Caco-2 (cell line): ENCODE measurements around the gene TSC22D3. TPM values are rescaled to one million over a fixed set of nuclear protein-coding genes. Genes with fewer than 3 reads are reported as not detected.

Source experiments
- BruUV-seq: library from RNA; stranded (reverse); fragments of 400-500 nt; replicated peaks from 2 replicates; lab custom pipeline; 2021; lab: Mats Ljungman, UMichigan
- CTCF ChIA-PET: fragments of 300-600 bp; sonication (Branson Sonifier 250); formaldehyde crosslinking; loops from one replicate; lab custom pipeline; 2022; ENCODE audit warnings: antibody characterized with exemption; lab: Charles Lee
- POLR2A ChIA-PET: fragments of 300-600 bp; sonication (Branson Sonifier 250); formaldehyde crosslinking; loops from one replicate; lab custom pipeline; 2022; ENCODE audit warnings: antibody characterized with exemption; lab: Charles Lee
- DNase-seq, 2 experiments: peaks; one replicate each; pipeline versions ENCODE4 v3.0.0 to v3.0.0-alpha.2; 2020 to 2022
- H3K27me3 ChIP-seq: replicated peaks from 2 replicates; pipeline ENCODE4 v1.6.0; 2011; ENCODE audit warnings: low read length; ENCODE audit not compliant: control insufficient read depth, insufficient read depth
- H3K36me3 ChIP-seq: 2 replicates; pipeline ENCODE4 v1.5.1; 2011; ENCODE audit warnings: low read length; ENCODE audit not compliant: control insufficient read depth, insufficient read depth
- H3K4me1 ChIP-seq: fragments of 250-450 bp; sonication (Bioruptor Pico); 2 replicates; pipeline ENCODE4 v1.5.1; 2020; ENCODE audit warnings: mild to moderate bottlenecking
- H3K4me3 ChIP-seq: 2 replicates; pipeline ENCODE4 v1.5.1; 2011; ENCODE audit warnings: low read depth, mild to moderate bottlenecking, control low read depth, low read length
- H3K9me3 ChIP-seq: fragments of 250-450 bp; sonication (Bioruptor Pico); 2 replicates; pipeline ENCODE4 v1.5.1; 2020; ENCODE audit warnings: mild to moderate bottlenecking, moderate library complexity
- H3K27ac Mint-ChIP-seq: one replicate; pipeline ENCODE4 v1.8.0; 2022; ENCODE audit warnings: mixed read lengths; ENCODE audit not compliant: unreplicated experiment
- H3K27me3 Mint-ChIP-seq: one replicate; pipeline ENCODE4 v1.8.0; 2022; ENCODE audit warnings: mixed read lengths; ENCODE audit not compliant: insufficient read depth, unreplicated experiment
- H3K36me3 Mint-ChIP-seq: one replicate; pipeline ENCODE4 v1.8.0; 2022; ENCODE audit warnings: mild to moderate bottlenecking, mixed read lengths; ENCODE audit not compliant: insufficient read depth, unreplicated experiment
- H3K4me1 Mint-ChIP-seq: one replicate; pipeline ENCODE4 v1.8.0; 2022; ENCODE audit warnings: low read depth, mixed read lengths; ENCODE audit not compliant: unreplicated experiment
- H3K4me3 Mint-ChIP-seq: one replicate; pipeline ENCODE4 v1.8.0; 2022; ENCODE audit warnings: mild to moderate bottlenecking, moderate library complexity, mixed read lengths; ENCODE audit not compliant: unreplicated experiment
- H3K9me3 Mint-ChIP-seq: one replicate; pipeline ENCODE4 v1.8.0; 2022; ENCODE audit warnings: mixed read lengths; ENCODE audit not compliant: unreplicated experiment
- intact Hi-C: fragments of 100-400 bp; cut with micrococcal nuclease; formaldehyde crosslinking; loops from one replicate; pipeline ENCODE4 v1.10.0; 2022; ENCODE audit not compliant: unreplicated experiment
- total RNA-seq: library from RNA; stranded (reverse); gene quantifications from 2 replicates; pipeline ENCODE4 v1.2.3, GENCODE V29; 2022
- TF ChIP-seq, protein P1 (sequence below), 2 experiments: fragments of 200-600 bp in 1 of 2; IDR thresholded peaks; 1 replicate in 1 of 2; 2 replicates in 1 of 2; pipeline versions ENCODE4 v1.5.1 to v1.8.0; 2011 to 2022; ENCODE audit warnings: antibody characterized with exemption in 1 of 2, control low read depth in 1 of 2, inconsistent platforms in 1 of 2, low read depth in 1 of 2, low read length in 1 of 2, mild to moderate bottlenecking in 1 of 2, moderate library complexity in 1 of 2; ENCODE audit not compliant: insufficient read depth in 1 of 2, severe bottlenecking in 1 of 2, unreplicated experiment in 1 of 2

TSC22D3 gene
- total RNA-seq, 1 experiment from 2014 or later = 2.2 TPM

DNA sequence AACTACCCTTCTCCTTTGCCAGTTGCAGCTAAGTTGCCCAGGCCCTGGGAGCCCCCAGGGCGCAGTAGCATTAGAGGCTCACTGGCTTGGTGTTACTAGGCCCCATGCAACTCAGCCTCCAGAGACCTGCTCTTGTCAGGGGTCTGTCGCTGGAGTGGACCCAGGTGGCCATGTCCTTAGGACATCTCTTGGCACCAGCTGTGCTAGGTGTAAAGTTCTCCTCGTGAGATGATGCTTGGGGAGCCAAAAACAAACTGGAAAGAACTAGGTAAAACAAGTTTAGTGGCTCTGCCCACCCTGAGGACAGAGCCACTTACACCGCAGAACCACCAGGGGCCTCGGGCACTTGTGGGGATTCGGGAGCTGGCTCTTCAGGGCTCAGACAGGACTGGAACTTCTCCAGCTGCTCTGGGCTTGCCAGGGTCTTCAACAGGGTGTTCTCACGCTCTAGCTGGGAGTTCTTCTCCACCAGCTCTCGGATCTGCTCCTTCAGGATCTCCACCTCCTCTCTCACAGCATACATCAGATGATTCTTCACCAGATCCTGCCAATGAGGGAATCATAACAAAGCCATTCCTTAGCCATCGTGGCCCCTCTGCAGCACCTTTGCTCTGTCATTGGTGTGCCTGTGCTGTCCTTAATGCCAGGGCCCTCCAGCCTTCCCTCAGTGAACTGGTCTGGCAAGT, 61.2 kb downstream of the TSC22D3 start:
- BruUV-seq = no TSS peak
- Histone ChIP-seq H3K27me3 (no peaks in the 10 kb centered on the region), H3K4me1 (peaks cover 5% of the 10 kb centered on the region; the same call in 1 of the 2 replicates), H3K9me3 (no peaks in the 10 kb centered on the region), H3K4me3 (no peak overlapping the region), H3K36me3 (no peaks in the 10 kb centered on the region)
- Mint-ChIP-seq H3K4me3 (no peak overlapping the region), H3K27ac (no peak overlapping the region), H3K4me1 (peaks cover 15% of the 10 kb centered on the region), H3K36me3 (peaks cover 6% of the 10 kb centered on the region), H3K27me3 (no peaks in the 10 kb centered on the region), H3K9me3 (no peaks in the 10 kb centered on the region)
- ChIA-PET CTCF (no interaction called here), POLR2A (no interaction called here)
- intact Hi-C loops = no loop called here
- DNase-seq = no peak
- TF ChIP-seq, protein P1, sequence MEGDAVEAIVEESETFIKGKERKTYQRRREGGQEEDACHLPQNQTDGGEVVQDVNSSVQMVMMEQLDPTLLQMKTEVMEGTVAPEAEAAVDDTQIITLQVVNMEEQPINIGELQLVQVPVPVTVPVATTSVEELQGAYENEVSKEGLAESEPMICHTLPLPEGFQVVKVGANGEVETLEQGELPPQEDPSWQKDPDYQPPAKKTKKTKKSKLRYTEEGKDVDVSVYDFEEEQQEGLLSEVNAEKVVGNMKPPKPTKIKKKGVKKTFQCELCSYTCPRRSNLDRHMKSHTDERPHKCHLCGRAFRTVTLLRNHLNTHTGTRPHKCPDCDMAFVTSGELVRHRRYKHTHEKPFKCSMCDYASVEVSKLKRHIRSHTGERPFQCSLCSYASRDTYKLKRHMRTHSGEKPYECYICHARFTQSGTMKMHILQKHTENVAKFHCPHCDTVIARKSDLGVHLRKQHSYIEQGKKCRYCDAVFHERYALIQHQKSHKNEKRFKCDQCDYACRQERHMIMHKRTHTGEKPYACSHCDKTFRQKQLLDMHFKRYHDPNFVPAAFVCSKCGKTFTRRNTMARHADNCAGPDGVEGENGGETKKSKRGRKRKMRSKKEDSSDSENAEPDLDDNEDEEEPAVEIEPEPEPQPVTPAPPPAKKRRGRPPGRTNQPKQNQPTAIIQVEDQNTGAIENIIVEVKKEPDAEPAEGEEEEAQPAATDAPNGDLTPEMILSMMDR (IDR thresholded peaks at IDR 0.05; ENCODE audit: insufficient read depth in 1 of 2, low read depth in 1 of 2, low read length in 1 of 2, severe bottlenecking in 1 of 2, unreplicated experiment in 1 of 2) = no peak

DNA sequence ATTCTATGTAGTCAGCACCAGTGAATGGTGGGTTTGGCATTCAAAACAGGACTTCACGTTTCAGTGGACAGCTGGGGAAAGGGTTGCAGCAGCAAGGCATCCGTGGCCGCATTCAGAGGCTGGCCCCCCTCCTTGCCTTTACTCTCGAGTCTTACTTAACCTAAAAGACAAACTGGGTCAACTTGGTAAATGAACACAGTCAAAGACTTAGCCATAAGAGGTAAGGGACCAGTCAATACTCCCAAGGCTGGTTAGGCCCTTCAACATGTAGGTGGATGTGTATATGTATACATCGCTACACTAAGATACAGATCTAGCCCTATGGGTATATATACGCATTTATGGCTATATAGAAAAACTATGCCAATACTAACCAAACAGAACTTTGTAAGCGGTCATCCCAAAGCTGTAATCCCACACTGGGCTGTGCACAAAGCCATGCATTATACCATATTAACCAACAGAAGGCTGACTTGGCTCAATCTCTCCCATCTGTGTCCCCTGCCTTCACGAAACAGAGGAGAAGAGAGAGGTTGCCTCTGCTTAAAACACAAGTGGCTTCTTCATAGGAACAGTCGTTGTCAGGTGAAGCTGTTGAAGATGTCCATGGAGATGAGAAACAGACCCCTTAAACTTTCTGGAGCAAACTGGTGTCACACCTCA, 61.9 kb downstream of the TSC22D3 start:
- ChIA-PET POLR2A (no interaction called here), CTCF (no interaction called here)
- BruUV-seq = no TSS peak
- Mint-ChIP-seq H3K27me3 (no peaks in the 10 kb centered on the region), H3K4me3 (no peak overlapping the region), H3K36me3 (peaks cover 6% of the 10 kb centered on the region), H3K9me3 (no peaks in the 10 kb centered on the region), H3K27ac (no peak overlapping the region), H3K4me1 (peaks cover 15% of the 10 kb centered on the region)
- H3K27me3 ChIP-seq = no peaks in the 10 kb centered on the region
- intact Hi-C loops = no loop called here
- H3K4me3 ChIP-seq = no peak overlapping the region
- TF ChIP-seq, protein P1 (IDR thresholded peaks at IDR 0.05; ENCODE audit: insufficient read depth in 1 of 2, low read depth in 1 of 2, low read length in 1 of 2, severe bottlenecking in 1 of 2, unreplicated experiment in 1 of 2) = no peak
- no peaks in the 10 kb centered on the region for H3K36me3 ChIP-seq
- no peaks in the 10 kb centered on the region for H3K9me3 ChIP-seq
- H3K4me1 ChIP-seq = peaks cover 5% of the 10 kb centered on the region; the same call in 1 of the 2 replicates
- DNase-seq = no peak

DNA sequence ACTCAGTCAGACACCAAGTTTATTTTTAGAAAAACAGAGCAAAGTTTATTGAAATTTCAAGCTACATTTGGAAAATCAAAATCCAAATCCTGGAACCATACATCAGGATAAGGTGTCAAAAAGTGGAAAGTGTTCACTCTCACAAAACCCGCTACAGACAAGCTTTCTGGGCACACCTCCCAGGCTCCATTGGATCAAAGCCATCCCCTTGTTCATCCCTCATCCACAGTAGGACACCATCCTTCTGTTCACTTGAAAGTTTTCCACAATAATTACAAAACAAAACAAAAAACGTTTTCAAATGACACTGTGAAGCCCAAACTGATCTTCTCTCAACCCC, 62.4 kb downstream of the TSC22D3 start:
- Mint-ChIP-seq H3K36me3 (peaks cover 6% of the 10 kb centered on the region), H3K4me3 (no peak overlapping the region), H3K4me1 (peaks cover 15% of the 10 kb centered on the region), H3K27me3 (no peaks in the 10 kb centered on the region), H3K27ac (no peak overlapping the region), H3K9me3 (no peaks in the 10 kb centered on the region)
- ChIA-PET POLR2A (no interaction called here), CTCF (no interaction called here)
- Histone ChIP-seq H3K36me3 (no peaks in the 10 kb centered on the region), H3K4me1 (peaks cover under 1% of the 10 kb centered on the region; the same call in 1 of the 2 replicates), H3K9me3 (no peaks in the 10 kb centered on the region), H3K4me3 (no peak overlapping the region), H3K27me3 (no peaks in the 10 kb centered on the region)
- intact Hi-C loops = no loop called here
- no TSS peak for BruUV-seq
- no peak for DNase-seq
- TF ChIP-seq, protein P1 (IDR thresholded peaks at IDR 0.05; ENCODE audit: insufficient read depth in 1 of 2, low read depth in 1 of 2, low read length in 1 of 2, severe bottlenecking in 1 of 2, unreplicated experiment in 1 of 2) = no peak
